SIG-M5 treated with dmso at 0.1 percent for 504 hours (cell line): ENCODE results near the gene GAB2.

Experiments
- DNase-seq: peaks from one replicate; lab custom pipeline; 2025; ENCODE audit not compliant: unreplicated experiment; lab: John Stamatoyannopoulos, UW

GAB2 gene

GRCh38 chr11:78212586-78213371 is 204.8 kb downstream of the GAB2 start:
- DNase-seq = no peak

GRCh38 chr11:78211565-78211964 is 206.1 kb downstream of the GAB2 start:
- DNase-seq = no peak

- no peak for DNase-seq
Observed at GRCh38 chr11:78210000-78210608, 207.5 kb downstream of the GAB2 start.

- no peak for DNase-seq
Observed at GRCh38 chr11:78209478-78209877, 208.1 kb downstream of the GAB2 start.

GRCh38 chr11:78208257-78209165 is 209.1 kb downstream of the GAB2 start:
- DNase-seq = no peak

GRCh38 chr11:78207532-78208256 is 209.9 kb downstream of the GAB2 start:
- DNase-seq = no peak

- DNase-seq = no peak
Observed at GRCh38 chr11:78205691-78206090, 211.9 kb downstream of the GAB2 start.

- DNase-seq = no peak
Observed at GRCh38 chr11:78205256-78205655, 212.4 kb downstream of the GAB2 start.

GRCh38 chr11:78203184-78203583 is 214.4 kb downstream of the GAB2 start:
- DNase-seq = no peak

- no peak for DNase-seq
Observed at GRCh38 chr11:78202733-78203167, 214.9 kb downstream of the GAB2 start.

GRCh38 chr11:78201096-78201818 is 216.4 kb downstream of the GAB2 start:
- no peak for DNase-seq

GRCh38 chr11:78200553-78200952 is 217.1 kb downstream of the GAB2 start:
- DNase-seq = no peak

GRCh38 chr11:78200061-78200460 is 217.6 kb downstream of the GAB2 start:
- no peak for DNase-seq

- DNase-seq = no peak
Observed at GRCh38 chr11:78199653-78200015, 218.0 kb downstream of the GAB2 start.

- no peak for DNase-seq
Observed at GRCh38 chr11:78199015-78199652, 218.5 kb downstream of the GAB2 start.

GRCh38 chr11:78197816-78198215 is 219.8 kb downstream of the GAB2 start:
- no peak for DNase-seq

- DNase-seq = no peak
Observed at GRCh38 chr11:78196661-78197091, 220.9 kb downstream of the GAB2 start.

GRCh38 chr11:78195917-78196560 is 221.6 kb downstream of the GAB2 start:
- DNase-seq = no peak

GRCh38 chr11:78194490-78194889 is 223.1 kb downstream of the GAB2 start:
- no peak for DNase-seq
